A549 (cell line): ENCODE data around the gene COPS9. TPM values are rescaled to one million over a fixed set of nuclear protein-coding genes. Genes with fewer than 3 reads are reported as not detected.

Source experiments
- ATAC-seq, 2 experiments: fragments of 200-7000 bp in 1 of 2; fragments of >200 bp in 1 of 2; cut with Nextera tagmentation in 1 of 2; cut with Tn5 transposase in 1 of 2; 3 replicates each; pipeline versions ENCODE4 v1.8.0 to v1.9.1; 2018 to 2020; ENCODE audit warnings: mild to moderate bottlenecking in 1 of 2, moderate library complexity in 1 of 2
- CTCF ChIA-PET: fragments of 300-600 bp; sonication (Branson Sonifier 250); formaldehyde crosslinking; extraction: SDS; loops from one replicate; lab custom pipeline; 2021; ENCODE audit warnings: antibody characterized with exemption, inconsistent platforms; lab: Yijun Ruan, JAX
- POLR2A ChIA-PET: fragments of 350-600 bp; formaldehyde crosslinking; extraction: SDS; loops from one replicate; lab custom pipeline; 2021; ENCODE audit warnings: antibody characterized with exemption, inconsistent platforms; lab: Yijun Ruan, JAX
- DNase-seq, 2 experiments: peaks; one replicate each; pipeline versions ENCODE4 v3.0.0 to v3.0.0-alpha.2; 2011 to 2016; ENCODE audit warnings: low read depth in 1 of 2, low spot score in 1 of 2
- FAIRE-seq: peaks from 2 replicates; lab custom pipeline; 2011; peaks lifted over from hg19 to GRCh38; lab: Jason Lieb, UNC
- H3K27ac ChIP-seq, 2 experiments: fragments of >200 bp; sonication (Bioruptor Twin); formaldehyde crosslinking; 3 replicates each; pipeline ENCODE4 v1.5.1; 2016 to 2017
- H3K4me1 ChIP-seq: fragments of >200 bp; sonication (Bioruptor Twin); formaldehyde crosslinking; 3 replicates; pipeline ENCODE4 v1.6.1; 2016
- H3K4me2 ChIP-seq: fragments of >200 bp; sonication (Bioruptor Twin); formaldehyde crosslinking; 3 replicates; pipeline ENCODE4 v1.6.1; 2016
- H3K4me3 ChIP-seq: fragments of >200 bp; sonication (Bioruptor Twin); formaldehyde crosslinking; 3 replicates; pipeline ENCODE4 v1.5.1; 2016
- H3K9me3 ChIP-seq: fragments of >200 bp; sonication (Bioruptor Twin); formaldehyde crosslinking; 3 replicates; pipeline ENCODE4 v1.6.1; 2016
- CHD4 ChIP-seq: fragments of 200-600 bp; sonication (generic); IDR thresholded peaks from 2 replicates; pipeline ENCODE4 v1.6.1; 2016; ENCODE audit warnings: antibody characterized with exemption, mild to moderate bottlenecking, borderline replicate concordance
- FOSB ChIP-seq: fragments of 250-450 bp; sonication (Bioruptor Pico); IDR thresholded peaks from 2 replicates; pipeline ENCODE4 v1.5.0; 2020; ENCODE audit warnings: mild to moderate bottlenecking, moderate library complexity
- HOXB13 ChIP-seq: fragments of 250-450 bp; sonication (Bioruptor Pico); IDR thresholded peaks from 2 replicates; pipeline ENCODE4 v1.5.0; 2020; ENCODE audit warnings: low read depth, mild to moderate bottlenecking, moderate library complexity
- HOXB5 ChIP-seq: fragments of 250-450 bp; sonication (Bioruptor Pico); IDR thresholded peaks from 2 replicates; pipeline ENCODE4 v1.5.0; 2020; ENCODE audit warnings: mild to moderate bottlenecking, moderate library complexity
- KDM1A ChIP-seq: fragments of 200-600 bp; sonication (generic); IDR thresholded peaks from 2 replicates; pipeline ENCODE4 v1.6.1; 2016; ENCODE audit warnings: low read depth, mild to moderate bottlenecking
- MAZ ChIP-seq: fragments of 150-350 bp; IDR thresholded peaks from 2 replicates; pipeline ENCODE4 v1.6.1; 2014; ENCODE audit warnings: antibody characterized with exemption, low read depth, low read length, borderline replicate concordance
- NFE2L2 ChIP-seq: fragments of 150-350 bp; conservative IDR thresholded peaks from 2 replicates; pipeline ENCODE4 v1.6.1; 2014; ENCODE audit warnings: low read length
- NPAS2 ChIP-seq: fragments of 250-450 bp; sonication (Bioruptor Pico); IDR thresholded peaks from 2 replicates; pipeline ENCODE4 v1.8.0; 2022; ENCODE audit warnings: mild to moderate bottlenecking, moderate library complexity, borderline replicate concordance
- POLR2AphosphoS2 ChIP-seq: conservative IDR thresholded peaks from 2 replicates; pipeline ENCODE4 v1.6.1; 2012; ENCODE audit warnings: low read length, improper control_type of control experiment, inconsistent platforms
- RCOR1 ChIP-seq: fragments of 150-350 bp; IDR thresholded peaks from 2 replicates; pipeline ENCODE4 v1.6.1; 2014; ENCODE audit warnings: antibody characterized with exemption, low read length, low read depth
- SMC3 ChIP-seq: fragments of >200 bp; sonication (Bioruptor Twin); formaldehyde crosslinking; IDR thresholded peaks from 3 replicates; pipeline ENCODE4 v1.6.1; 2018; ENCODE audit warnings: inconsistent platforms
- SREBF2 ChIP-seq: fragments of 450-650 bp; IDR thresholded peaks from 2 replicates; pipeline ENCODE4 v1.6.1; 2014; ENCODE audit warnings: mild to moderate bottlenecking, moderate library complexity
- TFCP2L1 ChIP-seq: fragments of 250-450 bp; sonication (Bioruptor Pico); IDR thresholded peaks from 2 replicates; pipeline ENCODE4 v1.5.0; 2021; ENCODE audit warnings: mild to moderate bottlenecking
- ZSCAN20 ChIP-seq: fragments of 250-450 bp; sonication (Bioruptor Pico); IDR thresholded peaks from 2 replicates; pipeline ENCODE4 v1.8.0; 2022; ENCODE audit warnings: mild to moderate bottlenecking, moderate library complexity
- WGBS: methylation state at CpG from one replicate; pipeline ENCODE4 v1.1.6; 2017; ENCODE audit errors: missing lambda C conversion rate; 5-methylcytosine and 5-hydroxymethylcytosine counted together
- polyA plus RNA-seq, 4 experiments: library from polyadenylated mRNA; depleted of rRNA in 3 of 4; stranded (reverse); fragments of >200 nt; fragmentation: RNase III in 1 of 4; extraction: RNeasy Plus Mini Kit Qiagen cat#74134 plus additional on column Dnase treatment in 1 of 4; gene quantifications; 2 replicates in 3 of 4; 3 replicates in 1 of 4; pipeline ENCODE4 v1.2.3, GENCODE V29; 2011 to 2017
- TF ChIP-seq, protein P1 (sequence below): fragments of >200 bp; sonication (Bioruptor Twin); formaldehyde crosslinking; IDR thresholded peaks from 3 replicates; pipeline ENCODE4 v1.5.1; 2016
- TF ChIP-seq, protein P2 (sequence below): IDR thresholded peaks from 2 replicates; pipeline ENCODE4 v1.6.1; 2012; ENCODE audit warnings: low read depth, borderline replicate concordance
- TF ChIP-seq, protein P3 (sequence below): fragments of 250-450 bp; sonication (Bioruptor Pico); IDR thresholded peaks from 2 replicates; pipeline ENCODE4 v1.5.0; 2020; ENCODE audit warnings: low read depth, mild to moderate bottlenecking, moderate library complexity

COPS9 gene
- polyA plus RNA-seq, 2 of the 4 experiments (the other 2 are of a cell fraction): 321 to 356 TPM

- no peak for FAIRE-seq
- ChIA-PET POLR2A (no interaction called here), CTCF (interaction anchor here (1.4 kb wide), 1 partner anchor 40 kb away, joined by 4 read pairs; no protein-coding TSS in a partner anchor)
- TF ChIP-seq RCOR1 (no peak), SMC3 (no peak), HOXB5 (CRISPR knock-in tag) (no peak), NPAS2 (no peak), FOSB (CRISPR knock-in tag) (no peak), KDM1A (no peak), CHD4 (no peak)
- TF ChIP-seq, protein P1, sequence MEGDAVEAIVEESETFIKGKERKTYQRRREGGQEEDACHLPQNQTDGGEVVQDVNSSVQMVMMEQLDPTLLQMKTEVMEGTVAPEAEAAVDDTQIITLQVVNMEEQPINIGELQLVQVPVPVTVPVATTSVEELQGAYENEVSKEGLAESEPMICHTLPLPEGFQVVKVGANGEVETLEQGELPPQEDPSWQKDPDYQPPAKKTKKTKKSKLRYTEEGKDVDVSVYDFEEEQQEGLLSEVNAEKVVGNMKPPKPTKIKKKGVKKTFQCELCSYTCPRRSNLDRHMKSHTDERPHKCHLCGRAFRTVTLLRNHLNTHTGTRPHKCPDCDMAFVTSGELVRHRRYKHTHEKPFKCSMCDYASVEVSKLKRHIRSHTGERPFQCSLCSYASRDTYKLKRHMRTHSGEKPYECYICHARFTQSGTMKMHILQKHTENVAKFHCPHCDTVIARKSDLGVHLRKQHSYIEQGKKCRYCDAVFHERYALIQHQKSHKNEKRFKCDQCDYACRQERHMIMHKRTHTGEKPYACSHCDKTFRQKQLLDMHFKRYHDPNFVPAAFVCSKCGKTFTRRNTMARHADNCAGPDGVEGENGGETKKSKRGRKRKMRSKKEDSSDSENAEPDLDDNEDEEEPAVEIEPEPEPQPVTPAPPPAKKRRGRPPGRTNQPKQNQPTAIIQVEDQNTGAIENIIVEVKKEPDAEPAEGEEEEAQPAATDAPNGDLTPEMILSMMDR: no peak
- TF ChIP-seq, protein P2, sequence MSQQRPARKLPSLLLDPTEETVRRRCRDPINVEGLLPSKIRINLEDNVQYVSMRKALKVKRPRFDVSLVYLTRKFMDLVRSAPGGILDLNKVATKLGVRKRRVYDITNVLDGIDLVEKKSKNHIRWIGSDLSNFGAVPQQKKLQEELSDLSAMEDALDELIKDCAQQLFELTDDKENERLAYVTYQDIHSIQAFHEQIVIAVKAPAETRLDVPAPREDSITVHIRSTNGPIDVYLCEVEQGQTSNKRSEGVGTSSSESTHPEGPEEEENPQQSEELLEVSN: no peak
- DNase-seq: no peak
- Histone ChIP-seq H3K4me1 (no peaks in the 10 kb centered on the region), H3K4me3 (no peak overlapping the region), H3K27ac (no peak overlapping the region), H3K9me3 (peaks cover 20% of the 10 kb centered on the region), H3K4me2 (no peak overlapping the region)
- no peak for ATAC-seq
- 35% methylated on average over 12 of the region's 13 CpGs for WGBS
Measured at GRCh38 chr2:240183875-240184590, 47.9 kb upstream of the COPS9 start.

- ATAC-seq: no peak
- no peak overlapping the region for H3K27ac ChIP-seq
Measured at GRCh38 chr2:240183006-240183874, 47.1 kb upstream of the COPS9 start.

More at GRCh38 chr2:240183006-240183874, 47.1 kb upstream of the COPS9 start:
- no peaks in the 10 kb centered on the region for H3K4me1 ChIP-seq
- TF ChIP-seq TFCP2L1: no peak
- no peak for TF ChIP-seq MAZ
- TF ChIP-seq HOXB13: no peak
- no peak for TF ChIP-seq SREBF2
- TF ChIP-seq, protein P3, sequence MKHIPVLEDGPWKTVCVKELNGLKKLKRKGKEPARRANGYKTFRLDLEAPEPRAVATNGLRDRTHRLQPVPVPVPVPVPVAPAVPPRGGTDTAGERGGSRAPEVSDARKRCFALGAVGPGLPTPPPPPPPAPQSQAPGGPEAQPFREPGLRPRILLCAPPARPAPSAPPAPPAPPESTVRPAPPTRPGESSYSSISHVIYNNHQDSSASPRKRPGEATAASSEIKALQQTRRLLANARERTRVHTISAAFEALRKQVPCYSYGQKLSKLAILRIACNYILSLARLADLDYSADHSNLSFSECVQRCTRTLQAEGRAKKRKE (CRISPR knock-in tag): no peak
- TF ChIP-seq, protein P1: no peak
- TF ChIP-seq ZSCAN20 (CRISPR knock-in tag): no peak
- no peak for TF ChIP-seq POLR2AphosphoS2
- no peak for TF ChIP-seq NFE2L2
- TF ChIP-seq, all 56 proteins: peak for 0
- Histone ChIP-seq H3K9me3 (peaks cover 12% of the 10 kb centered on the region), H3K4me3 (no peak overlapping the region), H3K4me2 (no peak overlapping the region)
- FAIRE-seq: no peak
- POLR2A ChIA-PET: no interaction called here
- no peak for DNase-seq
- 43% methylated on average over 17 of the region's 22 CpGs for WGBS
- CTCF ChIA-PET: interaction anchor here (0.7 to 1.4 kb wide), 2 partner anchors 33 to 39 kb away, joined by 3 to 4 read pairs; no protein-coding TSS in a partner anchor
